ENCODE data around the gene TMEM132C.

- no peak for TF ChIP-seq CTCF (IDR thresholded peaks at IDR 0.05; ENCODE audit: low read length)
- no peak for TF ChIP-seq EZH2 (optimal IDR thresholded peaks at IDR 0.05; ENCODE audit: low read depth, low read length)
- TF ChIP-seq EZH2phosphoT487 (IDR thresholded peaks at IDR 0.05; ENCODE audit: low read length) = no peak
Observed at GRCh38 chr12:128519426-128519825, 252.5 kb downstream of the TMEM132C start.

Measured in MM.1S (cell line).